ENCODE results near the gene CFAP57.
A peak's percentile ranks its signal among the peaks of the same experiment; 100 is the strongest.

The CFAP57 gene

DNA sequence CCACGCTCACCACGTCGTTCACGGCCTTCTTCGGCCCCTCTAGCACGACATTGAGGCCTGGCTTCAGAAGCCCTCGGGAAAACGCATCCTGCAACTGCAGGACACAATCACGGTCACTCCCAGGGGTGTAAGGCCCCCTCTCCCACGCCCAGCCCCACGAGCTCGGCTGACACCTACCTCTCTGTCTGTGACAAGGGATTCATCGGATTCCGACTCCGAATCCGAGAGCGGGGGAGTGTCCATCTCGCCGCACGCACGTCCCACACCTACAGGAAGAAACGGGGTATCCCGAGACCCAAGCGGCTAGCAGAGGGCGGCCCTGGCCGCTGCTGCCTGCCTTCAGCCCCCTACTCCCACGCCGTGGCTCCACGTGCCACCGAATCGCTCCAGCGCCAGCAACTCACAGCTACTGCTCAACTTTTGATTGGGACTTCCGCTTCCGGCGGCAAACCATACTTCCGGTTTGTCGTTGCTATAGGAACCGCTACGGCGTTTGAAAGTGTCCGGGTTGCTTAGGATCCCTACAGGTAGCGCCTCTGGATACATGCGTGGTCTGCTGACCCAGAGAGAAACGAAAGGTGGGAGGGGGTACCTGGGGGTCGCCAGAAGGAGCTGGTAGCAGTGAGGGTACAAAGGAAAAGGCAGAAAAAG, at the start of gene CFAP57, which contains the start of gene EBNA1BP2:
TSS of gene CFAP57 (plus strand) at position 455 of the 651 bp plus-strand sequence. CDS start 424 bp downstream, outside the sequence.
TSS of gene EBNA1BP2 (minus strand) at position 415 of the 651 bp plus-strand sequence. CDS start at position 243, 172 bp downstream.
- no peaks in the 10 kb centered on the region for H4K20me1 ChIP-seq (ENCODE audit: insufficient read depth)
- H3K27me3 ChIP-seq (ENCODE audit: insufficient read depth, low read depth): no peaks in the 10 kb centered on the region
- peaks cover 7% of the 10 kb centered on the region; the same call in 1 of the 2 replicates for H3K36me3 ChIP-seq (ENCODE audit: insufficient read depth)
- H3K4me1 ChIP-seq (ENCODE audit: low read depth, poor library complexity, severe bottlenecking): peaks cover 16% of the 10 kb centered on the region
- H3K27ac ChIP-seq: peak within 1 kb of the TSS; percentile 32
- H3K4me2 ChIP-seq: peak within 1 kb of the TSS; percentile 88
- H3K4me3 ChIP-seq (IDR thresholded peaks at IDR 0.05; ENCODE audit: insufficient read depth, low read depth, low read length): no peak within 1 kb of the TSS
- peaks cover 17% of the 10 kb centered on the region for H3K79me2 ChIP-seq (ENCODE audit: insufficient read depth, low read depth)
- TF ChIP-seq, protein P1, sequence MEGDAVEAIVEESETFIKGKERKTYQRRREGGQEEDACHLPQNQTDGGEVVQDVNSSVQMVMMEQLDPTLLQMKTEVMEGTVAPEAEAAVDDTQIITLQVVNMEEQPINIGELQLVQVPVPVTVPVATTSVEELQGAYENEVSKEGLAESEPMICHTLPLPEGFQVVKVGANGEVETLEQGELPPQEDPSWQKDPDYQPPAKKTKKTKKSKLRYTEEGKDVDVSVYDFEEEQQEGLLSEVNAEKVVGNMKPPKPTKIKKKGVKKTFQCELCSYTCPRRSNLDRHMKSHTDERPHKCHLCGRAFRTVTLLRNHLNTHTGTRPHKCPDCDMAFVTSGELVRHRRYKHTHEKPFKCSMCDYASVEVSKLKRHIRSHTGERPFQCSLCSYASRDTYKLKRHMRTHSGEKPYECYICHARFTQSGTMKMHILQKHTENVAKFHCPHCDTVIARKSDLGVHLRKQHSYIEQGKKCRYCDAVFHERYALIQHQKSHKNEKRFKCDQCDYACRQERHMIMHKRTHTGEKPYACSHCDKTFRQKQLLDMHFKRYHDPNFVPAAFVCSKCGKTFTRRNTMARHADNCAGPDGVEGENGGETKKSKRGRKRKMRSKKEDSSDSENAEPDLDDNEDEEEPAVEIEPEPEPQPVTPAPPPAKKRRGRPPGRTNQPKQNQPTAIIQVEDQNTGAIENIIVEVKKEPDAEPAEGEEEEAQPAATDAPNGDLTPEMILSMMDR (conservative IDR thresholded peaks at IDR 0.05; ENCODE audit: low read depth, low read length): no peak
- peak within 1 kb of the TSS; percentile 79 for H3K9ac ChIP-seq
- peak within 1 kb of the TSS; percentile 89; the same call in 1 of the 2 replicates for H2AFZ ChIP-seq (ENCODE audit: low read depth)

GRCh38 chr1:43123031-43123430, 49.1 kb upstream of the CFAP57 start:
- H3K79me2 ChIP-seq (ENCODE audit: insufficient read depth, low read depth): no peaks in the 10 kb centered on the region
- H3K36me3 ChIP-seq (ENCODE audit: insufficient read depth): no peaks in the 10 kb centered on the region
- TF ChIP-seq, protein P1 (conservative IDR thresholded peaks at IDR 0.05; ENCODE audit: low read depth, low read length): no peak
- H3K27ac ChIP-seq: no peak overlapping the region
- H4K20me1 ChIP-seq (ENCODE audit: insufficient read depth): no peaks in the 10 kb centered on the region
- H3K4me1 ChIP-seq (ENCODE audit: low read depth, poor library complexity, severe bottlenecking): no peaks in the 10 kb centered on the region
- H3K9ac ChIP-seq: no peak overlapping the region
- H3K4me3 ChIP-seq (IDR thresholded peaks at IDR 0.05; ENCODE audit: insufficient read depth, low read depth, low read length): no peak overlapping the region
- no peak overlapping the region for H2AFZ ChIP-seq (ENCODE audit: low read depth)
- H3K4me2 ChIP-seq: no peak overlapping the region
- no peaks in the 10 kb centered on the region for H3K27me3 ChIP-seq (ENCODE audit: insufficient read depth, low read depth)

GRCh38 chr1:43128816-43129215, 43.3 kb upstream of the CFAP57 start:
- no peaks in the 10 kb centered on the region for H3K36me3 ChIP-seq (ENCODE audit: insufficient read depth)
- no peaks in the 10 kb centered on the region for H4K20me1 ChIP-seq (ENCODE audit: insufficient read depth)
- no peak overlapping the region for H2AFZ ChIP-seq (ENCODE audit: low read depth)
- no peaks in the 10 kb centered on the region for H3K27me3 ChIP-seq (ENCODE audit: insufficient read depth, low read depth)
- H3K4me1 ChIP-seq (ENCODE audit: low read depth, poor library complexity, severe bottlenecking): no peaks in the 10 kb centered on the region
- H3K79me2 ChIP-seq (ENCODE audit: insufficient read depth, low read depth): no peaks in the 10 kb centered on the region
- H3K9ac ChIP-seq: no peak overlapping the region
- H3K4me2 ChIP-seq: no peak overlapping the region
- no peak overlapping the region for H3K4me3 ChIP-seq (IDR thresholded peaks at IDR 0.05; ENCODE audit: insufficient read depth, low read depth, low read length)
- TF ChIP-seq, protein P1 (conservative IDR thresholded peaks at IDR 0.05; ENCODE audit: low read depth, low read length): no peak
- H3K27ac ChIP-seq: no peak overlapping the region

- Histone ChIP-seq H3K79me2 (ENCODE audit: insufficient read depth, low read depth) (no peaks in the 10 kb centered on the region), H3K4me2 (no peak overlapping the region), H3K27me3 (ENCODE audit: insufficient read depth, low read depth) (no peaks in the 10 kb centered on the region), H3K4me3 (IDR thresholded peaks at IDR 0.05; ENCODE audit: insufficient read depth, low read depth, low read length) (no peak overlapping the region), H3K27ac (no peak overlapping the region), H4K20me1 (ENCODE audit: insufficient read depth) (no peaks in the 10 kb centered on the region), H3K36me3 (ENCODE audit: insufficient read depth) (no peaks in the 10 kb centered on the region), H3K4me1 (ENCODE audit: low read depth, poor library complexity, severe bottlenecking) (no peaks in the 10 kb centered on the region), H3K9ac (no peak overlapping the region), H2AFZ (ENCODE audit: low read depth) (no peak overlapping the region)
- TF ChIP-seq, protein P1 (conservative IDR thresholded peaks at IDR 0.05; ENCODE audit: low read depth, low read length): no peak
Observed at GRCh38 chr1:43129426-43129825, 42.7 kb upstream of the CFAP57 start.
